Urinary bladder (tissue), 4 donors: ENCODE measurements around the gene SLC43A3. TPM values are rescaled to one million over a fixed set of nuclear protein-coding genes. Genes with fewer than 3 reads are reported as not detected.
"Not testable (repeated sequence)": the region's sequence is repeated elsewhere in the genome, so short reads cannot be mapped to it uniquely, and the experiment has no call there.

Experiments used
- DNase-seq: peaks from one replicate; pipeline ENCODE4 v3.0.0-alpha.2; 2015; ENCODE audit errors: extremely low spot score
- H3K27ac ChIP-seq: one replicate; pipeline ENCODE4 v1.5.1; 2013; ENCODE audit warnings: low read depth, mild to moderate bottlenecking, moderate library complexity
- H3K36me3 ChIP-seq: one replicate; pipeline ENCODE4 v1.6.1; 2013; ENCODE audit warnings: mild to moderate bottlenecking, moderate library complexity; ENCODE audit not compliant: insufficient read depth
- H3K4me1 ChIP-seq: one replicate; pipeline ENCODE4 v1.6.1; 2013; ENCODE audit warnings: mild to moderate bottlenecking, moderate library complexity; ENCODE audit not compliant: insufficient read depth
- H3K4me3 ChIP-seq: one replicate; pipeline ENCODE4 v1.5.1; 2013; ENCODE audit warnings: low read depth, low read length
- WGBS: extraction: QIAGEN DNeasy Blood & Tissue Kit; methylation state at CpG from one replicate; pipeline ENCODE4 v1.1.7; 2013; 5-methylcytosine and 5-hydroxymethylcytosine counted together
- polyA plus RNA-seq: library from polyadenylated mRNA; stranded (reverse); fragments of 200-250 nt; gene quantifications from one replicate; pipeline ENCODE4 v1.2.3, GENCODE V29; 2013
- total RNA-seq: library from RNA; depleted of rRNA; stranded (reverse); fragments of >200 nt; gene quantifications from one replicate; pipeline ENCODE4 v1.2.3, GENCODE V29; 2014
- donor health status: healthy with polysubstance abuse.
- donor health status: healthy.

The SLC43A3 gene
- total and polyA plus RNA-seq, 2 donors, result 27.3 to 39.7 TPM

- peaks cover 4% of the 10 kb centered on the region for H3K36me3 ChIP-seq
- no peak overlapping the region for H3K27ac ChIP-seq
- H3K4me1 ChIP-seq, result no peaks in the 10 kb centered on the region
- H3K4me3 ChIP-seq, result no peak overlapping the region
- DNase-seq, result no peak
- 93% methylated on average over 4 of the region's 4 CpGs for WGBS
These were observed 13.2 kb downstream of the SLC43A3 start for GRCh38 chr11:57413681-57414080.

- Histone ChIP-seq H3K36me3 (peaks cover 2% of the 10 kb centered on the region), H3K4me1 (no peaks in the 10 kb centered on the region), H3K4me3 (no peak overlapping the region), H3K27ac (no peak overlapping the region)
- DNase-seq, result no peak
These were observed 16.6 kb downstream of the SLC43A3 start for GRCh38 chr11:57410287-57410686.

- no peaks in the 10 kb centered on the region for H3K4me1 ChIP-seq
- 96% methylated on average over 18 of the region's 18 CpGs for WGBS
- H3K36me3 ChIP-seq, result peaks cover 2% of the 10 kb centered on the region
- H3K27ac ChIP-seq, result no peak overlapping the region
- H3K4me3 ChIP-seq, result no peak overlapping the region
- no peak for DNase-seq
These were observed 17.4 kb downstream of the SLC43A3 start for GRCh38 chr11:57409321-57410100.

- WGBS, result 81% methylated on average over 2 of the region's 2 CpGs
- no peak overlapping the region for H3K4me3 ChIP-seq
- peaks cover 2% of the 10 kb centered on the region for H3K36me3 ChIP-seq
- H3K27ac ChIP-seq, result no peak overlapping the region
- H3K4me1 ChIP-seq, result no peaks in the 10 kb centered on the region
- DNase-seq, result no peak
These were observed 18.1 kb downstream of the SLC43A3 start for GRCh38 chr11:57408771-57409170.

- peaks cover 2% of the 10 kb centered on the region for H3K36me3 ChIP-seq
- WGBS, result 93% methylated on average over 8 of the region's 8 CpGs
- H3K4me1 ChIP-seq, result no peaks in the 10 kb centered on the region
- no peak for DNase-seq
- H3K4me3 ChIP-seq, result no peak overlapping the region
- no peak overlapping the region for H3K27ac ChIP-seq
These were observed 18.9 kb downstream of the SLC43A3 start for GRCh38 chr11:57407941-57408475.

- Histone ChIP-seq H3K4me1 (no peaks in the 10 kb centered on the region), H3K36me3 (peaks cover 2% of the 10 kb centered on the region), H3K4me3 (no peak overlapping the region), H3K27ac (no peak overlapping the region)
- 82% methylated on average over 9 of the region's 9 CpGs for WGBS
- no peak for DNase-seq
These were observed 19.7 kb downstream of the SLC43A3 start for GRCh38 chr11:57407010-57407920.

GRCh38 chr11:57406337-57406904, 20.5 kb downstream of the SLC43A3 start:
- DNase-seq, result no peak
- Histone ChIP-seq H3K4me1 (no peaks in the 10 kb centered on the region), H3K36me3 (peaks cover 2% of the 10 kb centered on the region), H3K4me3 (no peak overlapping the region), H3K27ac (no peak overlapping the region)
- WGBS, result 66% methylated on average over 4 of the region's 4 CpGs

GRCh38 chr11:57405271-57405860, 21.6 kb downstream of the SLC43A3 start:
- no peak overlapping the region for H3K27ac ChIP-seq
- peaks cover 2% of the 10 kb centered on the region for H3K36me3 ChIP-seq
- 82% methylated on average over 4 of the region's 4 CpGs for whole genome bisulfite sequencing
- no peaks in the 10 kb centered on the region for H3K4me1 ChIP-seq
- H3K4me3 ChIP-seq, result no peak overlapping the region
- DNase-seq, result no peak

GRCh38 chr11:57403802-57404147, 23.1 kb downstream of the SLC43A3 start:
- 87% methylated on average over 2 of the region's 2 CpGs for WGBS
- Histone ChIP-seq H3K27ac (no peak overlapping the region), H3K4me1 (no peaks in the 10 kb centered on the region), H3K36me3 (peaks cover under 1% of the 10 kb centered on the region), H3K4me3 (no peak overlapping the region)
- DNase-seq, result no peak

- H3K36me3 ChIP-seq, H3K4me3 ChIP-seq, H3K4me1 ChIP-seq, DNase-seq, H3K27ac ChIP-seq: not testable (repeated sequence)
- 77% methylated on average over 6 of the region's 6 CpGs for WGBS
These were observed 23.7 kb downstream of the SLC43A3 start for GRCh38 chr11:57403003-57403801.

GRCh38 chr11:57402188-57403002, 24.5 kb downstream of the SLC43A3 start:
- Histone ChIP-seq H3K4me3 (no peak overlapping the region), H3K27ac (no peak overlapping the region), H3K36me3 (no peaks in the 10 kb centered on the region), H3K4me1 (no peaks in the 10 kb centered on the region)
- 52% methylated on average over 6 of the region's 6 CpGs for WGBS
- no peak for DNase-seq

- Histone ChIP-seq H3K27ac (no peak overlapping the region), H3K4me1 (no peaks in the 10 kb centered on the region), H3K4me3 (no peak overlapping the region), H3K36me3 (no peaks in the 10 kb centered on the region)
- DNase-seq, result no peak
- WGBS, result 83% methylated on average over 4 of the region's 4 CpGs
These were observed 26.8 kb downstream of the SLC43A3 start for GRCh38 chr11:57399972-57400578.
